ENCODE measurements around the gene HOXD3.

The HOXD3 gene

DNA sequence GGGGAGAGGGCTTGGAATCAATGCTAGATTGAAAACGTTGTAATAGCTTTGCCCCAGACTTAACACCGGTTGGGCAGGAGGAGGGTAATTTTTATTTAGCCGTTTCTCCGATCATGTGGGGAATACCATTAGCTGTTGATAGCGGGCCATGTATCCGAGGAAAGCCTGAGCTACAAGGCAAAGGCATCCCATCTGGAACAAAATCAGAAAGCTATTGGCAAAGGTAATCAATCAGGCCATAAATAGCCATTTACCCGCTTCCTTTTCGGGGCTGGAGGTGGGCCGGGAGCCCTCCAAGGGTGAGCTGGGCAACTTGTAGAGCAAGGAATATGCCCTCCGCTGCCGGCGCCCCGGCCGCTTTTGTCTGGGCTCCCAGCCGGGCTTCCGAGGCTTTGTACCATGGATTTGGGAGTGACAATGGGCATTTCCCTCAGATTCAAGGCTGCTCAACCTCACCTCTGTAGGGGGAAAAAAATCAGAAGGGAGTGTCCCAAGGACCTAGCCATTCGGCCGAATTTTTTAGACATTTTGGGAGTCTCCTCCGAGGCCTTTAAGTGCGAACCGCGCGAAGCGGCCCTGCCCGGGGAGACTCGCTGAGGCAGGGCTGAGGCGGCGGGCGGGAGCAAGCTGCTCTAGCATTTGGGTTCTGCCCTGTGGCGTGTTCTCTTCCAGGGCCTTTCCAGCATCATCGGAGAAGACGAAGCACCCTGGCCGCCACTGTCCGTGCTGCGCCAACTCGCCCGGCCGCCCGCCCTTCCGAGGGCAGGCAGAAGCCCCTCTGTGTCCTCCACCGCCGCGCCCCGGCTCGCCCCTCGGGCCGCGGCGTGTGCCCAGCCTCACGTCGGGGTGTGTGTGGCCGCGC lies 35.7 kb upstream of the HOXD3 start:
- DNase-seq (ENCODE audit: low read depth) = no peak

DNA sequence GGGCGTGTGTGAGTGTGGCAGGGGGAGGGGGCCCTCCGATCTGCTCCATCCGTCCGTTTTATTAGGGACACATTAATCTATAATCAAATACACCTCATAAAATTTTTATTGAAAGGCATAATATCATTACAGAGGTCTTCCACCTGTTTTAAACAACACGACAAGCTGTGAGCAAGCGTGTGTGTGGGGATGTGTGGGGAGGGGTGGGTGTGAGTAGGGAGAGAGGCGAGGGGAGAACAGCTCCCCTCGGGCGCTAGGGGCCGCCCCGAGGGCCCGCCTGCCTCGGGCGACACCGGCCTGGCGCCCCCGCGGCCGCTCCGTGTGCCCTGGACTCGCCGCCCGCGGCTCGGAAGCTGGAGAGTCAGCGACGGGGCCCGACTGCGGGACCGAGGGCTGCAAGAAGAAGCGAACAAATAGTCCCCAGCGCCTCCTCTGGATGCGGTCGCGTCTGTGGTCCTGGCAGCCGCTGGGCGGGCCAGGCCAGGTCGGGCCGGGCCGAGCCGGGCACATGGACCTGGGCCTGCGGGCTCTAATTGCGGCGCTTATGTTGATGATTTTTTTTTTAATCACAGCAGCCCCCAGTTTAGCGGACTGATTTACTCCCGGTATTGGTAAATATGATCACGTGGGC lies 34.9 kb upstream of the HOXD3 start:
- no peak for DNase-seq (ENCODE audit: low read depth)

DNA sequence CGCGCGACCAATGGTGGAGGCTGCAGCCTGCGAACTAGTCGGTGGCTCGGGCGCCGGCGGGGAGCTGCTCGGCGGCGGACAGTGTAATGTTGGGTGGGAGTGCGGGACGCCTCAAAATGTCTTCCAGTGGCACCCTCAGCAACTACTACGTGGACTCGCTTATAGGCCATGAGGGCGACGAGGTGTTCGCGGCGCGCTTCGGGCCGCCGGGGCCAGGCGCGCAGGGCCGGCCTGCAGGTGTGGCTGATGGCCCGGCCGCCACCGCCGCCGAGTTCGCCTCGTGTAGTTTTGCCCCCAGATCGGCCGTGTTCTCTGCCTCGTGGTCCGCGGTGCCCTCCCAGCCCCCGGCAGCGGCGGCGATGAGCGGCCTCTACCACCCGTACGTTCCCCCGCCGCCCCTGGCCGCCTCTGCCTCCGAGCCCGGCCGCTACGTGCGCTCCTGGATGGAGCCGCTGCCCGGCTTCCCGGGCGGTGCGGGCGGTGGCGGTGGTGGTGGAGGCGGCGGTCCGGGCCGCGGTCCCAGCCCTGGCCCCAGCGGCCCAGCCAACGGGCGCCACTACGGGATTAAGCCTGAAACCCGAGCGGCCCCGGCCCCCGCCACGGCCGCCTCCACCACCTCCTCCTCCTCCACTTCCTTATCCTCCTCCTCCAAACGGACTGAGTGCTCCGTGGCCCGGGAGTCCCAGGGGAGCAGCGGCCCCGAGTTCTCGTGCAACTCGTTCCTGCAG lies 34.3 kb upstream of the HOXD3 start, which contains the start of gene HOXD9:
HOXD9 (plus strand) TSS at position 37 of the 728 bp plus-strand sequence; CDS start at position 87, 50 bp downstream.
- no peak for DNase-seq (ENCODE audit: low read depth)

DNA sequence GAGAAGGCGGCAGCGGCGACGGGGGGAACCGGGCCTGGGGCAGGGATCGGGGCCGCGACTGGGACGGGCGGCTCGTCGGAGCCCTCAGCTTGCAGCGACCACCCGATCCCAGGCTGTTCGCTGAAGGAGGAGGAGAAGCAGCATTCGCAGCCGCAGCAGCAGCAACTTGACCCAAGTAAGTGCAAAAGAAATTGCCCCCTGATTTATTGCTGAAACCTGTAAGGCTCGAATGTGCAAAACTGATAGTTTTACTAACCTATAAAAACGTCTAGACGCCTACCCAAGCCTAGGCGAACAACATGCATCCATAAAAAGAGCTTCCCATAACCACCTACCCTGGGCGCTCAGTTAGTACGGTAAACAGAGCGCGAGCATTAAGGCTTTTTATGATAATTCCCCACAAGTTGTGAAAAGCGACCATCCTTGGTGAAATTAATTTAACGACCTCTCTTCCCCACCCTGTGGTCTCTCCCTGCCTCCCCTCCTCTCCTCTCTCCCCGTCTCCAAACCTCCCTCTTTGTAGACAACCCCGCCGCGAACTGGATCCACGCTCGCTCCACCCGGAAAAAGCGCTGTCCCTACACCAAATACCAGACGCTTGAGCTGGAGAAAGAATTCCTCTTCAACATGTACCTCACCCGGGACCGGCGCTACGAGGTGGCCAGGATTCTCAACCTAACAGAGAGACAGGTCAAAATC lies 33.5 kb upstream of the HOXD3 start:
- no peak for DNase-seq (ENCODE audit: low read depth)

DNA sequence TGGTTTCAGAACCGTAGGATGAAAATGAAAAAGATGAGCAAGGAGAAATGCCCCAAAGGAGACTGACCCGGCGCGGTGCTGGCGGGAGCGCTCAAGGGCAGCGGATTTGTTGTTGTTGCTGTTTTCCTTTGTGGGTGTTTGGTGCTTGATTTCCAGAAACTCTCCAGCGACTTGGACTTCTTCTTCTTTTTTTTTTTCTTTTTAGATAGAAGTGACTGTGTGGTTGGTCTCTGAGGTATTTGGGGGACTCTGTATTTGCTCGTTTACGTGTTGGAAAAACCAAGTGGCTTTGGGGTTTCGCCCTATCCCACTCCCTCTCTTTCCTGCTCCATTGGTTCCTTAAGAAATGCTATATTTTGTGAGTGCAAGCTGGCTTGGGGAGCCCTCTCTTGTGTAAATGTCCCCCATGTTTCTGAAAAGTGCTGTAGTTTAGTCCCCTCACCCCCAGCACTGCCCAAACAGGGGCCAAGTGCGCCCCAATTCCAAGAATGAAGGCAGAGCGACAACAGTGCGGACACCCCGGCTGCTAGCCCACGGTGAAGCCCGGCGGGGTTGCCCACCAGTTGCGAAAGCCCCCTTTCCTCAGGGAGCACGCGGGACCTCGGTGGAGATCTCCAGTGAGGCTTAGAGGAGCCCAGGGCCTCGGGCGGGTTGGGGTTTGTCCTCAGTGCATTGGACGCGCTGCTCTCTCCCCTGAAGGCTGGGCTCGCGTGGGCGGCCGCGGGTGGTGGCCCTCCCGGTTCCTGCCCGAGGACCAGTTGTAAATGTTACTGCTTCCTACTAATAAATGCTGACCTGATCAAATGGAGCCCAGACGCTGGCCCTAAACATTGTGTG lies 32.8 kb upstream of the HOXD3 start:
- no peak for DNase-seq (ENCODE audit: low read depth)

DNA sequence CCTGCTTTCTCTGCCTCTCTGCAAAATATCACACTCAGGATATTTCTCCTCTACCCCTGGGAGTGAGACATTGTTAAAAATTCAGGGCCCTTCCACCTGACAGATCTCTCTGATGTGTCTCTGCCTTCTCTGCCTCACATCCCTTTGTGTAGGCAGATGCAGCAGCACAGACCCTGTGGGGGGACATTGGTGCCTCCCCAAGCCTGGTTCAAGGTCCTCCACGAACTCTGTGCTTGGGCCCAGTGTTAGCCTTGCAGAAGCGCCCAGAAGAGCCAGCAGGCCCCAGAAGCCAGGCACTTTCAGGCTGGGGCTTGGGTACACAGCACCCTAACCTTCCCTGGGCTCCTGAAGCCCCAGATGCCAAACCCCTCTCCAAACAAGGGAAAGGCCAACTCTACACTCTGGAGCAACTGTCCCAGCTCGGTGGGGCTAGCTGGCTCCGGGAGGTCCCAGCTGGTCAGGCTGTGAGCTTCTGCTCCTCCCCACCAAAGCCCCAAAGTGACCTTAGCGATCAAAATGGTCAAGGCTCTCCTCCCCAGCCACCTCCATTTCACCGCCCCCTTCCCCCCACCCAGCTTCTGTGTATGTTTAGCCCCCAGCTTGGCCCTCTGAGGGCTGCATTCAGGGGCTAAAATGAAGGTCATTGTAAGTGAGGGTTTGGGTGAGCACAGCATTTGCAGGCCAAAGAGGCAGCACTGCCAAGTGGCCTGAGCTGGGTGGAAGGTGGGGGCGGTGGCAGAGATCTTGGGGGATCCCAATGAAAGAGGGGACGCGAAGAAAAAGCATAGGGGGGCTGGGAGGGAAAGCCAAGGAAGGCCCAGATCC lies 31.9 kb upstream of the HOXD3 start:
- DNase-seq (ENCODE audit: low read depth) = no peak

DNA sequence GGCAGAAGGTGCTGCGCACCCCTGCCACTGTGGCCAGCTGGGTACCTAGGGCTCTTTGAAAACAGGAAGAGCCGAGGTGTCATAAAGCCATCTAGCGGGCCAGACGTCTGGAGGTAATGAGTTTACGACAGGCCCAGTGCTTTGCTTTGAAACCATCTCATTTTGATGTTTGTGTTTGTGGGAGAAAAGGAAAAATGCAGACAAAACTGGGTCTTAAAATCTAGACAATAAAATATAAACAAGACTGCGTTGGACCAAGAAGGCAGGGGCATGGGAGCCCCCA lies 31.4 kb upstream of the HOXD3 start:
- no peak for DNase-seq (ENCODE audit: low read depth)

DNA sequence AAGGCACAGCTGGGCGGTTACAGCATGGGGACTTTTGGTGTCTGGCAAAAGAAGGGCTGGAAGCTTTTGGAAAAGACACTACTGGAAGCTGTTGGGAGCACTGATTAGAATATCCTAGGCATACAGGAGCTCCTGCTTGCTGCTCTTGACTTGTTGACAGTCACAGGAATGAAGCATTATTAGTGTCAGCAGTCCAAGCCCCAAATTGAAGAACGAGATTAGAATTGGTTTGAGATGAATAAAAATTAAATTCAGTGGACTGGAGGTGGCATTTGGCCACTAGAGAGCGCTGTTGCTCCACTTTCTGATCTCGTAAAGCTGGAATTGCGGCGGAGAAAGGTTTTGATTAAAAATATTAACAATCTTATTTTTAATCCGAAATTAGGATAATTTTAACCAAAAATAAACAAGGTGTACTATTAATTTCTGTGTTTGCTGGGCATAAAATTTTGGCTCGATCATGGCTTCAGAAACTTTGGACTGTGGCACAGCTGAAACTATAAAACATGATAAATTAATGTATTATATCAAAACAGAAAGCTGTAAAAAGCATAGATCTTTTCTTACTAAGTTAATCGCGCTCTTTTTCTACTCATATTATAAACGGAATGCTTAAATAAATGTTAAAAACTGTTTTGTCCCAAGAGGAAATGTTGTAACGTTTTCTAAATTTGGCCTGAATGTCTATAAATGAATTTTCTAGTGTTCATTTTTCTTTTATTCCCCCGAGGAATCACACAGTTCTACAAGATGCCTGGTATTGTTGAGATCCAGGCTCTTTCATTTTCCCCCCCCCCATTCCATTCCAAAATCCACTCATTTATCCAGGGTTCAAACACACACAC lies 30.0 kb upstream of the HOXD3 start:
- peak; percentile 52 for DNase-seq (ENCODE audit: low read depth)

DNA sequence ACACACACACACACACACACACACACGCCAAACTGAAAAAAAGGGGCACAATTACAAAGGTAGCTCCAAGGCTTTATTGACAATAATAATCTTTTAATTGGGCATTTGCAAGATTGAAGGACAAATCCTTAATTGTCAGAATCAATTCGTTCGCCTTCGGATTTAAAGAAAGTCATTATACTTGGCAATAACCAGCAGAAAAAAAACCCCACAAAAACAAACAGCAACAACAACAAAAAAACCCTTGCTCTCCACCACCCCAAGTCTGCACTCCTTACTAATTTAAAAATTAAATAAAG lies 29.4 kb upstream of the HOXD3 start:
- DNase-seq (ENCODE audit: low read depth) = no peak

DNA sequence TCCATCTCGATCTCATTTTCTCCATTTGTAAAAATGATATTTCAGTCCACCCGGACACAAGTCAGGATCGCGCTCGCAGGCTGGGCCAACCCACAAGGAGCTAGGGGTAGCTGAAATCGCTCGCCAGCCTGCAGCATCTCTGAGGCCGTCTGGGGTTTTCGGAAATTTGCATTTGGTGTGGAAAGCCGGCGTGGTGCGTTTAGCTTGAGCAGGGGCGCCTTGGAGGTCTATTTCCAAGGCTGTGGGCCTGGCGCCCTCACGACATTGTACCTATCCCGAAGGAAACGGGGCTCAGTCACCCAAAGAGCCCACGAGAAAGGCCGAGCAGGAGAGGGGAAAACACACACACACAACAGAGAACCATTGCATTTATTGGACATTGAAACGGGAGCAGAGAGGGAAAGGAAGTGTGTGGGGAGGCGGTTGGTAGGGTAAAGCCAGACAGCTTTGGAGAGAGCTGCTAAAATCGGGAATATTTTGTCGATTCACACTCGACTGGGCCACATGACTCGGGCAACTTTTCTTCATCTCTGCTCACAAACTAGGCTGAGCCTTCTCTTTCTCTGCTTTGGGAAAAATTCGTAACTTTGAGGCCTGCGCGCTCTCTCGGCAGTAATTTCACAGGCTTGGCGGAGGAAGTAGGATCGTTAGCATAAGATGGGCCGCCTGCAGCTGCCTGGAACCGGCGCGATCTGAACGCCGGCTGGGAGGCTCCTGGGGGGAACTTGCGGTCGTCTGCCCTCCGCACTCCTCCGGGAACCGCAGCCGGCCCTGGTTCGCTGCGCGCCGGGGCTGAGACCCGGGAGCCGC lies 28.7 kb upstream of the HOXD3 start:
- DNase-seq (ENCODE audit: low read depth) = no peak

DNA sequence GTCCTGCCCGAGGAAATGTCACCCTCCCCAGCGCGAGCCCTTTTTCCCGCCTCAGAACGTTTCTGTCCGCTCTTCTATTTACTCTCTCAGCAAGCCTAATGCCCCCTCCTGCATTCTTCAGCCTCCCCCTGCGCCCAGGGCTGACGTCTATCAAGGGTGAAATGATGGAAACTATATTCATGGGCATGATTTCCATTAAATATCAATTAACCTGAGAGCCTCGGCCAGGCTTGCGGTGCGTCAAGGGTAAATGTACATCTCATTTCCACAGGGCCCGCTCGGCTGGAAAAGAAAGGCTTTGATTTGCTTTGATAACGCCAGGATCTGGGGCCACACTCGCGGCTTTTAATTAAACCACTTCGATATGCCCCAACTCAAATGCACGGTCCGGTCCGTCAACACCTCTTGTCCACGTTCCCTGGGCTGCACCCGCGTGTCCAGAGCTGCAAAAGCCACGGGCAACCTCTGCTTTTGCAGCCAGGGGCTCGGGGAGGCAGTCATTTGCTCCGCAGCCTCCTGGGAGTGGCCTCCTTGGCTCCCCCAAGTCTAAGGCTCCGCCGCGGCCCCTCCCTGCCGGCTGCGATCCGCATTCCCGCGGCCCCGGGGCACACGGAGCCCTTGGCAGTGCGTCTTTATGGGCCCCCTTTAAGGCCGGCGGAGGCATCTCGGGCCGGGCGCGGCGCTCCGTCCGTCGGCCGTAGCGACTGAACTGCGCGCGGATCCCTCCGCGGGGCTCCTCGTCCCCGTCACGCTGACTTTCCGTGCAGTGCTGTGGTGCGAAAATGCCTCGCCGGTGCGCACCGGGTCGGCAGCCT lies 27.9 kb upstream of the HOXD3 start, which contains the start of gene HOXD8:
HOXD8 (plus strand) TSS at position 724 of the 815 bp plus-strand sequence. CDS start 662 bp downstream, outside the sequence.
- DNase-seq (ENCODE audit: low read depth) = no peak

DNA sequence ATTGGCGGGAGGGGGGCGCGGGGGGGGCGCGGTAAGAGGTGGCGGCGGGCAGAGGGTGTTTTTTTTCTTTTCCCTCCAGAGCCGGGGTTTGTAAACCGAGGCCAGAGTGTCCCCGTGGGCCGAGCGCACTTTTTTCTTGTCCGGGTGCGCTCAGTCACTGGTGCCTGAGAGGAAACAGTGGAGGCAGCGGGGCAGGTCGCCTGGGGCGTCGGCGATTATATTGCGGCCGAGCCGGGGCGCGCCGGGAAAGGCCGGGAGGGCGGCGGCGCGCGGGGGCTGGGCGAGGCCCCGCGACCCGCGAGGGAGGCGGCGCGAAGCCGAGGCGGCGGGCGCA lies 27.3 kb upstream of the HOXD3 start:
- DNase-seq (ENCODE audit: low read depth) = no peak

DNA sequence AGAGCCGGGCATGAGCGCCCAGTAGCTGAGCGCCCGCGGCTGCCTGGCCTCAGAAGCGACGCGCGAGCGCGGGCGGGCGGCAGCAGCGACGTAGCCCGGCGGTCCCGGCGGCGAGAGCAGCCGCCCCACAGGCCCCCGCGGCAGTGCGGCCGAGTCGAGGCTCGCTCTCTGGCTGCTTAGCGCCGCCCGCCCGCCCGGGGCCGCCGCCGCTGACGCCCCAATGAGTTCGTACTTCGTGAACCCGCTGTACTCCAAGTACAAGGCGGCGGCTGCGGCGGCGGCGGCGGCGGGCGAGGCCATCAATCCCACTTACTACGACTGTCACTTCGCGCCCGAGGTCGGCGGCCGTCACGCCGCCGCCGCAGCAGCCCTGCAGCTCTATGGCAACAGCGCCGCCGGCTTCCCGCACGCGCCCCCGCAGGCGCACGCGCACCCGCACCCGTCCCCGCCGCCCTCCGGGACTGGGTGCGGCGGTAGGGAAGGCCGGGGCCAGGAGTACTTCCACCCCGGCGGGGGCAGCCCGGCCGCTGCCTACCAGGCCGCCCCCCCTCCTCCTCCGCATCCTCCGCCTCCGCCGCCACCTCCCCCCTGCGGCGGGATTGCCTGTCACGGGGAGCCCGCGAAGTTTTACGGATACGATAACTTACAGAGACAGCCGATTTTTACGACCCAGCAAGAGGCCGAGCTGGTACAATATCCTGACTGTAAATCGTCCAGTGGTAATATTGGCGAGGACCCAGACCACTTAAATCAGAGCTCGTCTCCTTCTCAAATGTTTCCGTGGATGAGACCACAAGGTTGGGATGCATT lies 26.8 kb upstream of the HOXD3 start:
- DNase-seq (ENCODE audit: low read depth) = no peak

DNA sequence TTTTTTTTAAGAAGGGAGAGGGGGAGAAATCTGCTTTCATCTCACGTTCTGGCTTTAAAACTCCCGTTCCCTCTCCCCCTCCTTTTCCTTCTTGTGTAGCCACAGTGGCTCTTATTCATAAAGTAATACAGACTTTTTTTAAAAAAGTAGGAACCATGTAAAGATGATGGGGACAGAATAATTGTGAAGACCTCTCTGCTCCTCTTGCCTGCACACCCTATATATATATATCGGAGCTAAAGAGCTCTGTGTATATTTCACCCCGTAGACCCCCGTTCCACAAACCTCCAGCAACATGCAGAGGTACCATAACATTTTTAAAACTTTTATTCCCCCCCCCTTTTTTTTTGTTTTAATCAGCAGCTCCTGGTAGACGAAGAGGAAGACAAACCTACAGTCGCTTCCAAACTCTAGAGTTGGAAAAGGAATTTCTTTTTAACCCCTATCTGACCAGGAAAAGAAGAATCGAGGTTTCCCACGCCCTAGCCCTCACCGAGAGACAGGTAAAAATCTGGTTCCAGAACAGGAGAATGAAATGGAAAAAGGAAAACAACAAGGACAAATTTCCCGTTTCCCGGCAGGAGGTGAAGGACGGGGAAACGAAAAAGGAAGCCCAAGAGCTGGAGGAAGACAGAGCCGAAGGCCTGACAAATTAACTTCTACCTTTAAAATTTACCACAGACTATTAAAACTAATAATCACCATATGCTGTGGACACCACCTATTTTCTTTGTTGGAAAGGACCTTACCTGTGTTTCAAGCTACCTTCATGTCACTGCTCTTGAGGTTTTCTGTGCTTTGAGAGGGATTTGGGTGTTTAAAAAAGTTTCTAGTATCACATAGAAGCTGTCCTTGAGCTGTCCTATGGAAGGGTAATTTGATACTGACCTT lies 25.9 kb upstream of the HOXD3 start:
- DNase-seq (ENCODE audit: low read depth) = no peak

DNA sequence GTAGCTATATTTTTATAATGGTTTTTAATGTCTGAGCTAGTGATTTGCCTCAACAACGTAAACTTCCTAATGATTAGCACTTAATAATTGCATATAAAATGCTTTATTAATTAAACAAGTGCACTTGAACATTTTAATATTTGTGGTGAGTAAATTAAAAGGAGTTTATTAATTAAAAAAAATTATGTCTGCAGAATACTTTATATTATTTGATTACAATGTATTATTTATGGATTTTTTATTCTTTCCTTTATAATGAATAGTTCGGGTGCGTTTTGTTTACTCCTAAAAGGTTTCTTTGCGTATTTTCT lies 25.3 kb upstream of the HOXD3 start:
- DNase-seq (ENCODE audit: low read depth) = no peak
